ENCODE results near the gene PDE7B.
"Not testable (repeated sequence)": the region's sequence is repeated elsewhere in the genome, so short reads cannot be mapped to it uniquely, and the experiment has no call there.

The PDE7B gene

GRCh38 chr6:136108361-136108945 lies 257.0 kb downstream of the PDE7B start:
- DNase-seq (ENCODE audit: low read depth in 2 of 2), result no peak

- DNase-seq (ENCODE audit: low read depth in 2 of 2), result no peak
These were observed 260.3 kb downstream of the PDE7B start for GRCh38 chr6:136111831-136112230.

- no peak for DNase-seq (ENCODE audit: low read depth in 2 of 2)
These were observed 260.8 kb downstream of the PDE7B start for GRCh38 chr6:136112262-136112661.

- no peak for DNase-seq (ENCODE audit: low read depth in 2 of 2)
These were observed 262.3 kb downstream of the PDE7B start for GRCh38 chr6:136113736-136114173.

- no peak for DNase-seq (ENCODE audit: low read depth in 2 of 2)
These were observed 263.2 kb downstream of the PDE7B start for GRCh38 chr6:136114661-136115060.

GRCh38 chr6:136115941-136116340 lies 264.4 kb downstream of the PDE7B start:
- DNase-seq (ENCODE audit: low read depth in 2 of 2), result no peak

GRCh38 chr6:136117081-136117480 lies 265.6 kb downstream of the PDE7B start:
- no peak for DNase-seq (ENCODE audit: low read depth in 2 of 2)

GRCh38 chr6:136118787-136119186 lies 267.3 kb downstream of the PDE7B start:
- DNase-seq (ENCODE audit: low read depth in 2 of 2), result no peak

GRCh38 chr6:136123468-136123867 lies 272.0 kb downstream of the PDE7B start:
- DNase-seq (ENCODE audit: low read depth in 2 of 2), result no peak

GRCh38 chr6:136125585-136125984 lies 274.1 kb downstream of the PDE7B start:
- DNase-seq (ENCODE audit: low read depth in 2 of 2), result no peak

GRCh38 chr6:136127873-136128272 lies 276.4 kb downstream of the PDE7B start:
- no peak for DNase-seq (ENCODE audit: low read depth in 2 of 2)

- no peak for DNase-seq (ENCODE audit: low read depth in 2 of 2)
These were observed 277.9 kb downstream of the PDE7B start for GRCh38 chr6:136129365-136129764.

- no peak for DNase-seq (ENCODE audit: low read depth in 2 of 2)
These were observed 282.8 kb downstream of the PDE7B start for GRCh38 chr6:136134268-136134667.

- DNase-seq (ENCODE audit: low read depth in 2 of 2), result no peak
These were observed 283.2 kb downstream of the PDE7B start for GRCh38 chr6:136134751-136135150.

GRCh38 chr6:136136274-136136673 lies 284.8 kb downstream of the PDE7B start:
- DNase-seq (ENCODE audit: low read depth in 2 of 2), result no peak

- DNase-seq (ENCODE audit: low read depth in 2 of 2), result no peak
These were observed 285.6 kb downstream of the PDE7B start for GRCh38 chr6:136137008-136137692.

GRCh38 chr6:136137739-136138402 lies 286.4 kb downstream of the PDE7B start:
- DNase-seq (ENCODE audit: low read depth in 2 of 2), result no peak

GRCh38 chr6:136139111-136139510 lies 287.6 kb downstream of the PDE7B start:
- not testable (repeated sequence) for DNase-seq (ENCODE audit: low read depth in 2 of 2)

- no peak for DNase-seq (ENCODE audit: low read depth in 2 of 2)
These were observed 292.9 kb downstream of the PDE7B start for GRCh38 chr6:136144251-136145023.

GRCh38 chr6:136146130-136146529 lies 294.6 kb downstream of the PDE7B start:
- DNase-seq (ENCODE audit: low read depth in 2 of 2), result no peak

GRCh38 chr6:136147342-136147741 lies 295.8 kb downstream of the PDE7B start:
- DNase-seq (ENCODE audit: low read depth in 2 of 2), result no peak

GRCh38 chr6:136148051-136148450 lies 296.6 kb downstream of the PDE7B start:
- no peak for DNase-seq (ENCODE audit: low read depth in 2 of 2)
